Tibial artery (tissue), 4 donors: ENCODE measurements around the gene BEGAIN.

ENCODE experiments used
- DNase-seq, 2 donors: peaks; one replicate each; pipeline ENCODE4 v3.0.0-alpha.2; 2019
- H3K27ac ChIP-seq, 2 donors: fragments of 200-600 bp; sonication (generic) in 1 of 2; 1 replicate in 1 of 2; 2 replicates in 1 of 2; pipeline ENCODE4 v1.5.1; 2018 to 2019; ENCODE audit warnings: mild to moderate bottlenecking in 1 of 2
- H3K27me3 ChIP-seq, 2 donors: fragments of 200-600 bp; sonication (generic) in 1 of 2; one replicate each; pipeline versions ENCODE4 v1.5.1 to v1.6.0; 2016 to 2019
- H3K36me3 ChIP-seq, 3 donors: fragments of 200-600 bp; sonication (generic) in 2 of 3; one replicate each; pipeline ENCODE4 v1.5.1; 2016 to 2019; ENCODE audit warnings: mild to moderate bottlenecking in 2 of 3
- H3K4me1 ChIP-seq, 4 donors: fragments of 200-600 bp; sonication (generic) in 2 of 4; 1 replicate in 3 of 4; 2 replicates in 1 of 4; pipeline ENCODE4 v1.5.1; 2016 to 2019
- H3K4me3 ChIP-seq, 2 donors: fragments of 200-600 bp; sonication (generic) in 1 of 2; 1 replicate in 1 of 2; 2 replicates in 1 of 2; pipeline ENCODE4 v1.5.1; 2018 to 2019; ENCODE audit warnings: mild to moderate bottlenecking in 2 of 2
- H3K9me3 ChIP-seq, 3 donors: fragments of 200-600 bp; sonication (generic) in 1 of 3; one replicate each; pipeline ENCODE4 v1.5.1; 2016 to 2019
- CTCF ChIP-seq, 2 experiments: fragments of 200-600 bp in 1 of 2; fragments of 450-650 bp in 1 of 2; IDR thresholded peaks; one replicate each; pipeline ENCODE4 v1.5.1; 2017 to 2019; ENCODE audit warnings: antibody characterized with exemption in 2 of 2, mild to moderate bottlenecking in 1 of 2, moderate library complexity in 1 of 2
- intact Hi-C: fragments of 100-400 bp; cut with DNase I; formaldehyde crosslinking; loops from one replicate; pipeline ENCODE4 v1.15.0; 2023; ENCODE audit warnings: low total_unique reads

Gene BEGAIN

GRCh38 chr14:100605706-100606686 is 18.8 kb upstream of the BEGAIN start:
- Histone ChIP-seq H3K36me3 (no peaks in the 10 kb centered on the region), H3K27me3 (peaks cover 0 to 53% of the 10 kb centered on the region in 2 donors), H3K4me3 (no peak overlapping the region), H3K4me1 (no peaks in the 10 kb centered on the region), H3K27ac (no peak overlapping the region), H3K9me3 (peaks cover 0 to 9% (median 0%) of the 10 kb centered on the region in 3 donors)
- DNase-seq: peak in 1 of 2 donors; percentile 34
- intact Hi-C loops: no loop called here
- no peak for TF ChIP-seq CTCF (IDR thresholded peaks at IDR 0.05)

- Histone ChIP-seq H3K4me3 (no peak overlapping the region), H3K36me3 (no peaks in the 10 kb centered on the region), H3K27ac (no peak overlapping the region), H3K4me1 (no peaks in the 10 kb centered on the region), H3K9me3 (peaks cover 0 to 9% (median 0%) of the 10 kb centered on the region in 3 donors), H3K27me3 (peaks cover 0 to 45% of the 10 kb centered on the region in 2 donors)
- DNase-seq: peak in 1 of 2 donors; percentile 51
- intact Hi-C loops: no loop called here
- no peak for TF ChIP-seq CTCF (IDR thresholded peaks at IDR 0.05)
These were observed 18.0 kb upstream of the BEGAIN start for GRCh38 chr14:100605230-100605629.

GRCh38 chr14:100604709-100605108 is 17.5 kb upstream of the BEGAIN start:
- TF ChIP-seq CTCF (IDR thresholded peaks at IDR 0.05): no peak
- no peak overlapping the region for H3K4me3 ChIP-seq
- no peaks in the 10 kb centered on the region for H3K4me1 ChIP-seq
- intact Hi-C loops: no loop called here
- H3K36me3 ChIP-seq: no peaks in the 10 kb centered on the region
- peak in 1 of 2 donors; percentile 52 for DNase-seq
- H3K9me3 ChIP-seq: peaks cover 0 to 9% (median 0%) of the 10 kb centered on the region in 3 donors
- no peak overlapping the region for H3K27ac ChIP-seq
- peaks cover 0 to 40% of the 10 kb centered on the region in 2 donors for H3K27me3 ChIP-seq

- Histone ChIP-seq H3K4me1 (no peaks in the 10 kb centered on the region), H3K4me3 (no peak overlapping the region), H3K36me3 (no peaks in the 10 kb centered on the region), H3K27ac (no peak overlapping the region), H3K9me3 (peaks cover 0 to 9% (median 0%) of the 10 kb centered on the region in 3 donors), H3K27me3 (peaks cover 0 to 35% of the 10 kb centered on the region in 2 donors)
- no peak for TF ChIP-seq CTCF (IDR thresholded peaks at IDR 0.05)
- peak in 1 of 2 donors; percentile 56 for DNase-seq
- intact Hi-C loops: no loop called here
These were observed 16.9 kb upstream of the BEGAIN start for GRCh38 chr14:100604121-100604501.

- intact Hi-C loops: no loop called here
- H3K9me3 ChIP-seq: peaks cover 0 to 9% (median 0%) of the 10 kb centered on the region in 3 donors
- H3K27ac ChIP-seq: no peak overlapping the region
- no peaks in the 10 kb centered on the region for H3K36me3 ChIP-seq
- H3K27me3 ChIP-seq: peaks cover 0 to 32% of the 10 kb centered on the region in 2 donors
- DNase-seq: peak in 1 of 2 donors; percentile 66
- no peaks in the 10 kb centered on the region for H3K4me1 ChIP-seq
- TF ChIP-seq CTCF (IDR thresholded peaks at IDR 0.05): no peak
- H3K4me3 ChIP-seq: no peak overlapping the region
These were observed 16.3 kb upstream of the BEGAIN start for GRCh38 chr14:100603341-100604120.
